HG02678 (cell line): ENCODE measurements around the gene NDUFA6.
"Not testable (repeated sequence)": the region's sequence is repeated elsewhere in the genome, so short reads cannot be mapped to it uniquely, and the experiment has no call there.

Experiments used
- ATAC-seq: cut with Tn5 transposase; IDR thresholded peaks from one replicate; pipeline ENCODE4 v1.9.1; 2021; ENCODE audit warnings: mild to moderate bottlenecking, moderate library complexity; ENCODE audit not compliant: unreplicated experiment

Gene NDUFA6

DNA sequence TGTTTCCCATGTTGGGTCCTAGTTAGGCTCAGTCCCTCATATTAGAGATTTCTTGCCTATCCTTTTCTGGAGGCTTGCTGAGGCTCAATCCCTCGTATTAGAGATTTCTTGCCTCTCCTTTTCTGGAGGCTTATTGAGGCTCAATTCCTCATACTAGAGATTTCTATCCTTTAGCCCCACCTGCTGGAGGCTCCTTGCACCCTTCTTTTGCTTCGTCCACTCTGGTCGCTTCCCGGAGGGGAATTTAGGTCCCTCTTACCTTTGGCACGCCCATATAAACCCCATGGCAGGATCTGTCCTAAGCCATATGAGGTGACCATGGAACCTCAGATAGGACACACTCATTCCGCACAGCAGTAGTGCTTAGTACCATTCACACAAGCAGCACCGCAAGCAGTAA lies 24.1 kb upstream of the NDUFA6 start:
- ATAC-seq: no peak

DNA sequence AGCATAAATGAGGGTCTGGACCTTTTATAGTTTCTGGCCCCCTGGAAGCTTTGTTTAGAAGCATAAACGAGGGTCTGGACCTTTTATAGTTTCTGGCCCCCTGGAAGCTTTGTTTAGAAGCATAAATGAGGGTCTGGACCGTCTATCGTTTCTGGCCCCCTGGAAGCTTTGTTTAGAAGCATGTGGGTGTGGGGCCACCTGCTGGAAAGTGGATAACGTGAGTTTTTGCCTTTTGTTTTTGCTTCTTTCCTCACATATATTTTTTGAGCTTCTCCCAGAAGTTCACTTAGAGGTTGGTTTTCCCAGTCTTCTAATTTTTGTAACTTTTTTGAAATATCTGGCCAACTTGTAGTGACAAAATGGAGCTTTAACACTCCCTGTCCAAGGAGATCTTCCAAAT lies 22.2 kb upstream of the NDUFA6 start:
- ATAC-seq: not testable (repeated sequence)

DNA sequence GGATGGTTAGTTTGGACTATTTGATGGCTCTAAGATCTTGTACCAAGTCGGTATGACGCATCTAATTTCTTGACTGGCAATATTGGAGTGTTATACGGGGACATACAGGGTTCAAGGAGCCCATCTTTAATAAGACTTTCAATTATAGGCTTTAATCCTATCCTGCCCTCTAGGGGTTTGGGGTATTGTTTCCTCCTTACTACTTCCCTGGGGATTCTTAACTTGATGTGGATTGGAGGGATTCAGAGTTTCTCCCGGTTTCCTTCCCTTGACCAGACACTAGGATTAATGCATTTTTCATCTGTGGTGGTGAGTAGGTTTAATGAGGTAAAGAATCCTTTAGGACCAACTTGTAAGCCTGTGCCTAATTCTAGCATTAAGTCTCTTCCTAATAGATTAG lies 21.2 kb upstream of the NDUFA6 start:
- ATAC-seq: no peak

DNA sequence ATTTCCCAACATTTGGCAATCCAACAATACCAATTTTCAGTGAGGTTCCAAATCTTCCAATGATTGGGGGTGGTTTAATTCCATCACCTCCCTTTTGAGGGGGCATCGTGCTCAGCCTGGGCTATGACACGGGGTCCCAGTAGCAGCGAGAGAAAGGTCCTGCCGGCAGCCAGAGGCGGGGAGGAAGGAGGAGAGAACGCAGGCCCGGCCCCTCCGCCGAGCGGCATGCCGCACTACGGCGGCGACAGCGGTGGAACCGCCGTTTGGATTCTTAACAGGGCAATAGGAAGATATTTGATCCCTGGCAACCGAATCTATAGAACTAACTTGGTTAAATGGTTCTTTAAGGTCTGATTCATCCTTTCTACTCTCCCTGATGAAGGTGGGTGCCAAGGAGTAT lies 18.3 kb upstream of the NDUFA6 start:
- ATAC-seq: no peak

DNA sequence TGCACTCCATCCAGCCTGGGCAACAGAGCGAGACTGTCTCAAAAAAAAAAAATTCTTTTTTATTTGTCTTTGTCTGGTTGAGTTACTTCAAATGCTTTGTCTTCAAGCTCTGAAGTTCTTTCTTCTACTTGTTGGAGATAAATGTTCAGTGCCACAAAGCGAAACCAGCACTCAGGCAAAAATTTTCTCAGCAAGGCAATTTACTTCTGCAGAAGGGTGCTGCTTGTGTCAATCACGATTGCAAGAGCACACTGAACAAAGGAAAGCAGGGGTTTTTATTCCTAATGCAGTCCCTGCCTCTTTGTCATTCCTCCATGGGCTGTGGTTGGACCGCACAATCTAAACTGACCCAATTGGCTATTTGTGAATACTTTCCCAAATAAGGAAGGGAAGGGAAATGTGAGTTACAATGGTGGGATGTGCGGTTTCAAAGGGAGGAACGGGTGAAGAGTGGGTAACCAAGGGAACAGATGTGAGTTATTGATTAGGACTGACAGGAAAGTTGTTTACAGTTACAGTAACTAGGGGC lies 13.8 kb upstream of the NDUFA6 start:
- ATAC-seq: not testable (repeated sequence)

DNA sequence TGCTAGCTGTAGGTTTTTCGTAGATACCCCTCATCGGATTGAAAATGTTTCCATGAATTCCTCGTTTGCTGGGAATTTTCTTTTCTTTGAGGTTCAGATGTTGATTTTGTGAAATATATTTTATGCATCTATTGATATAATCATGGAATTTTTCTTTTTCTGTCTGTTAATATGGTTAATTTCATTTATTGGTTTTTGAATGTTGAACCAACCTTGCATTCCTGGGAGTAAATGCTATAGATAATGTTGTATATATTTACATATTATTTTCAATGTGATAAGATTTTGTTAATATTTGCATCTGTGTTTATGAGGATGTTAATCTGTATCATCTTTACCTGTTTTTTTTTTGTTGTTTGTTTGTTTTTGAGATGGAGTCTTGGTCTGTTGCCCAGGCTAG lies 10.6 kb upstream of the NDUFA6 start:
- no peak for ATAC-seq

DNA sequence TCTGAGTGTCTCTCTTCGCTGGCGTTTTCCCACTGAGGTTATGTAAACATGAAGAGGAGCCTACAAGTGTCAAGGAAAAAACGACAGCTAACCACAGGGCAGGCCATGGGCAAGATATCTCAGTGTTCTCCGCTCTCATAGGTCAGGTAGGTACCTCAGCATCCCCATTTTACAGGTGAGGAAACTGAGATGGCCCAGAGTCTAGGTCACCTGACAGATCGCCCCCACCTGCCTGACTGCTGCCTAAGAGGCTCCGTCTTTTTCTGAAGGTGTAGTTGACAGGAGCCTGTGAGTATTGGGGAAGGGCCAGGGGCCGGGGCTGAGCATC lies 847 bp upstream of the NDUFA6 start:
- ATAC-seq: no peak

DNA sequence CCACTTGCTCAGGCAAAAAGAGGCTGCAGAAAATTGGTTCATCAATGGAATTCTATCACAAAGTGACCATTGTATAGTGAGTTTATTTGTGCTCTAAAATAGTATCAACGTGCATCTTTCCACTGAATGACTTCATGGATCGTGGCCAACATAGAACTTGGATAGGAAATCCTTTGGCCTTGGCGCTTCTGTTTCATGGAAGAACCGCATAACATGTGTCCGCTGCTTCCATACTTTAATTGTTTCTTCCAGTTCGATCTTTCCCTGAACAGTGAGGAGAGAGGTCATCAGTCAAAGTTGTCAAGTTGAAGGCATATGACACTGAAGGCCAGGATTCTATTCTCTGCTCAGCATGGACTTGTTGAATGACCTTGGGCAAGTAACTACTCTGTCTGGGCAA lies 4.5 kb downstream of the NDUFA6 start:
- no peak for ATAC-seq

DNA sequence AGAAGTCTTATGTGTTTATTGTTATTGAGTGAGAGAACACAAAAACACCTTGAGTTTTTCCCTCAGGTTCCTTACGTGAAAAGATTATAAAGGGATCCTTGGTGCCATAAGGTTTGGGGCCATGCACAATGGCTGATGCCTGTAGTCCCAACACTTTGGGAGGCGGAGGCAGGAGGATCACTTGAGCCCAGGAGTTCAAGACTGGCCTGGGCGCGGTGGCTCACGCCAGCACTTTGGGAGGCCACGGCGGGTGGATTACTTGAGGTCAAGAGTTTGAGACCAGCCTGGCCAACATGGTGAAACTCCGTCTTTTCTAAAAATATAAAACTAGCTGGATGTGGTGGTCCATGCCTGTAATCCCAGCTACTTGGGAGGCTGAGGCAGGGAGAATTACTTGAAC lies 5.7 kb downstream of the NDUFA6 start:
- no peak for ATAC-seq

DNA sequence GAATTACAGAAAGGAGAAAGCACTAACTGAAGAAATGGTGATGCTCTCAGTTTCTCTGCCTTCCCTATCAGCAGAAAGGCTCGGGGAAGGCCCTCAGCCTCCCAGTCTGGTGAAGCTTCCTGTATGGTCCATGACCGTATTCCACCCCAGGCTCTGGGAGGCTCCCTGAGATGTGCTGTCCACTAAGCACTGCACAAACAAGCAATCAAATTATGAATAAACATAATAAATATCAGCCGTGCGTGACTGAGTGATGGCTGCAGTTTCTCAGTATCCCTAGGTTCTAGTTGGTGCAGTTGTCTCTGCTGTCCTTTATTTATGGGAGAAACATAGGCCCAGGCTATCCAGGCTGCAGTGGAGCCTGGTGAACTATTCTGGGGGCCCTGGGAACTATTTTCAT lies 7.5 kb downstream of the NDUFA6 start:
- no peak for ATAC-seq

DNA sequence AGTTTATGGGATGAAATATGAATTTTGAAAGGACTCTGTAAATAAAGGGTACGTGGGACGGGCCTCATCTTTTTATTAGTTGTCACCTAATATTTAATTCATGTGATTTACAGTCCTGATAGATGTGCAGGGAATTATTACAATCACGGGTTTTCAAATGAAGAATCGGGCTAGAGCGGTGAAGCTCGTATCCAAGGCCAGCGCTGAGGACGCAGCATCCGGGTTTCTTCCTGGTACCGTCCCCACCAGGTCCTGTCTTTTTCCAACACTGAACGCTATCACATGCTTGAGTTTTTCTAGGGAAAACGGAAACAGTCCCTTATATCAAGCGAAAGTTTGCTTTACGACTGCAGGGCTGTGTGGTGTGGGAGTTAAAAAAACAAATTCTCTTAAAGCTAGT lies 10.3 kb downstream of the NDUFA6 start:
- no peak for ATAC-seq

DNA sequence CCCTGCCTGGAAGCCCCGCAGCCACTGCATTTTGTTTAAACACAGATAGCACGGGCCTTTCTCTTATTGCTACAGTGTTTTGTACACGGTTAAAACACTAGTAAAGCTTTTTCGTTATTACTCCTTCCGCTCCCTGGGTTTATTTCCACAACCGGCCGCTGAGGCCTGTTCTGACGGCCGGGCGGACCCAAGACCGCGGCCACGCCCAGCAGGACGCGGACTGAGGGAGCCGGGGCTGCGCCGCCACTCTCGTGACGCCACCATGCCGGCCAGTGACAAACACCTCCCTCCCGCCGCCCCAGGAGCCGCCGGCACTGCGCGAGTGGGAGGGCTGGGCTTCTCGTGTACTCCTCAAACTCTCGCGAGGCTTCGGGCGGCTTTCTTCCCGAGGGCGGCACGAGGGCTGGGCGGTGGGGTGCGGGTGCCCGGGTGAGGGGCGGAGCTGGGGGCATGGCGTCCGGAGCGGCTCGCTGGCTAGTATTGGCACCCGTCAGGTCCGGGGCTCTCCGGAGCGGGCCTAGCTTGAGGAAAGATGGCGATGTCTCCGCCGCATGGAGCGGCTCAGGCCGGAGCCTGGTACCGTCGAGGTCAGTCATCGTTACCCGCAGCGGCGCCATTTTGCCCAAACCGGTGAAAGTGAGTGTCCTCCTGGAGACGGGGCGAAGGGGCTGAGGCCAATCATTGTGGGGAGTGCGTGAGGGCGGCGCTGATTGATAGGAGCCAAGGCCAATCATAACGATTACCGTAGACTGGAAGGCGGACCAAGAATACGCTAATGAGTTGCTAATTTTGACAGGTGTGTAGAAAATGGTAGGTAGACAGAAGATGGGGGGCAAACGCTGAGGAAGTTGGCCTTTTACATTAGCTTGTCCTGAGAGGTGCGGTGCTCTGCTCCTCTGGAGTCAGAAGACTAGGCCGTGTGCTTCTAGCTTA lies 11.0 kb downstream of the NDUFA6 start, which contains the start of gene SMDT1:
SMDT1 (plus strand) TSS at position 382 of the 933 bp plus-strand sequence; CDS start at position 451, 69 bp downstream.
- peak; percentile 83 for ATAC-seq

DNA sequence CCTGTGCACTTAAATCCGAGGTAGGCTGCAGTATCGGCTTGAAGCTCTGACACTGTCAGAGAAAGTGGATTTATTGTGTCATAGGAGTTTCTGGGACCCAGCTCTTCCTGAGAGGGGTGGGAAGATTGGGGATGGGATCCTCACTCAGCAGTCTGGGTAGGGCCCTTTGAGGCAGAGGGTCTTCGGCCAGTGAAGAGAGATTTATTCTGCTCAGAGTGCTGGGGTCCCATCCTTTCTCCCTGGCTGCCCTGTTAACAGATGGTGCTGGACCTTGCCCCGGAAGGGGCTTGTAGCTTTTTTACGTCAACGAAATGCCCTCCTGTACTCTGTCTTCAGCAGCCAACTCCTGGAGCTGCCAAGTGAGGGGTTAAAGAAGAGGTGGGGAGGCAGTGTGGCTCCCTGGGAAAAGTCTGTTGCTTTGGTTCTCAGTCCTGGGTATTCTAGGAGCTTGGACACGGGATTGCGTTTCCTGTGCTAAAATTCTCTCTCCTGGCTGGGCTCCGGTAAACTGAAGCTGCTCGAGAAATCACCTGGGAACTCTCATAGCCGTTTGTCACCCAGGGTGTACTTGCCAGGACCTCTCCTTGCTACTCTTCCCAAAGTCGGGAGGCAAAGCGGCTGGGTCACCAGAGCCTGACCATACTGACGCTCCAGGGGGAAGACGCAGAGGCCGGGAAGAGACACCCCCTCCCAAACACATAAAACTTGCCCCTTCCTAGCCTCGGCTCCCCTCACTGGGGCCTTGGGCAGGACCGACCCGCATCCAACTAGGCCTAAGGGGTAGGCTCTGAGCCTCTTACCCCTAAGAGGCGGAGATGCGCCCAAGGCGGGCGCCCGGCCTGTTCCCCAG lies 11.9 kb downstream of the NDUFA6 start:
- ATAC-seq: no peak

DNA sequence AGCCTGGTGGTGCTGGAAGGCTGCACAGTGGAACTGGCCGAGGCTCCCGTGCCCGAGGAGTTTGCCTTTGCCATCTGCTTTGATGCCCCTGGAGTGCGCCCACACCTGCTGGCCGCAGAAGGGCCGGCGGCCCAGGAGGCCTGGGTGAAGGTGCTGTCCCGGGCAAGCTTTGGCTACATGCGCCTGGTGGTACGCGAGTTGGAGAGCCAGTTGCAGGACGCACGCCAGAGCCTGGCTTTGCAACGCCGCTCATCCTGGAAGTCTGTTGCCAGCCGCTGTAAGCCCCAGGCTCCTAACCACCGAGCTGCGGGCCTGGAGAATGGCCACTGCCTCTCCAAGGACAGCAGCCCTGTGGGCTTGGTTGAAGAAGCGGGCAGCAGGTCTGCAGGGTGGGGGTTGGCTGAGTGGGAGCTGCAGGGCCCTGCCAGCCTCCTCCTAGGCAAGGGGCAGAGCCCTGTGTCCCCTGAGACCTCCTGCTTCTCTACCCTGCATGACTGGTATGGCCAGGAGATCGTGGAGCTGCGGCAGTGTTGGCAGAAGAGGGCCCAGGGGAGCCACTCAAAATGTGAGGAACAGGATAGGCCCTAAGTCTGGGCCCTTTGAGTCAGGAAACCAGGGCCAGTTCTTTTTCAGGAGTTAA lies 13.0 kb downstream of the NDUFA6 start:
- ATAC-seq: no peak

DNA sequence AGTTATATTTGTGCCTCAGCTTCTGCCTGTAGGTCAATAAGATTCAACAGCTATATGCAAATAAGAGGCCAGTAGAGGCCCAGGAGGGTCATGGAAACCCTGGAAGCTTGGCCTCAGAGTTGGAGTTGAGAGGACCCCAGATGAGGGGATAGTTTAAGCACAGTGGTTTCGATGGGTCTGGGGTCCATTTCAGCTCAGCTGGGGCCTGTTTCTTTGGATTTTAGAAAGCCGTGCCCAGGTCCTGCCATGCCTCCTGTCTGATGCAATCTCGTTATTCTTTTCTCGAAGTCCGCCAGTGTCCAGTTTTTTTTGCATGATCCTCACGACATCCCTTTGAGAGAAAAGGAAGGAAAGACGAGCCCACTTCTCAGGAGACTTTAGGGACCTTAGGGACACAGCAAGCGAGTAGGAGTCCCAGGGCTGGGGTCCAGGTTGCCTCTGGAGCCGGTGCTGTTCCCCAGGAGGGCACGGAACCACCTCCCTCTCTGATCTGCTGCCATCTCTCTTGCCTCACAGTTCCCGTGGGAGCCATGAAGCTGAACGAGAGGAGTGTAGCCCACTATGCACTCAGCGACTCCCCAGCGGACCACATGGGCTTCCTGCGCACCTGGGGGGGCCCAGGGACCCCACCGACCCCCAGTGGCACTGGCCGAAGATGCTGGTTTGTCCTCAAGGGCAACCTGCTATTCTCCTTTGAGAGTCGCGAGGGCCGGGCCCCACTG lies 13.6 kb downstream of the NDUFA6 start:
- ATAC-seq: no peak

DNA sequence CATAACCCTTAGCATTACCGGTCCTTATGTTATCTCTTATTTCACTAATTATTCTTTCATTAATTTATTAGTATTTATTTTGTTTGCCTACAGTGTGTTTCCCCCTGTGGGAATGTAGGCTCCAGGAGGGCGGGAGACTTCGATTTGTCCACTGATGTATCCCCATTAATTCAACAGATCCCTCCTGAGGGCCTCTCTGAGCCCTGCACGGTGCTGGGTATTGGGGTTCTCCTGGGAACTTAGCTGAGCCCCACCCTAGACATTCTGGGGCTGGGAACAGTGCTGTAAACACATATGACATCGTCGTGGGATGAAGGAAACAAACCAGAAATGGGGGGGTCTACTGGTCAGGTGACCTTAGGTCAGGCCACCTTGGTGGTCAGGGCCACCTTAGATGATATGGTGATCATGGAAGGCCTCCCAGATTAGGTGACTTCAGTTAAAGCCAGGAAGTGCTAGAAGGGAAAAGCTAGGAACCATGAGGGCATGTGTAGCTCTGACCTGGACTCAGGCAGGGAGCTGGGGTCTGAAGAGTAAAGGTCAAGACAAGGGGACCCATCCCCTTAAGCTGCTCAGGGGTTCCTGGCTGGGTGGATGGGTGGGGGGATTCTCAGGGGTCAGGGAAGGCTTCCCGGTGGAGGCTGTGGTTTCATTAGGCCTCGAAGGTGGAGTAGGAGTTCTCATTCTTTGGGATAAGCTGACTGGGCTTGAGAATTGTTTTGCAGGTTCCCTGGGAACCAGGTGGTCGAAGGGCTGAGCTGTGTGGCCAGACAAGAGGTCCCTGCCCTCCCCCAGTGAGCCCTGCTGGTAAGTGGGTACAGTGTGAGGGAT lies 15.5 kb downstream of the NDUFA6 start:
- no peak for ATAC-seq

DNA sequence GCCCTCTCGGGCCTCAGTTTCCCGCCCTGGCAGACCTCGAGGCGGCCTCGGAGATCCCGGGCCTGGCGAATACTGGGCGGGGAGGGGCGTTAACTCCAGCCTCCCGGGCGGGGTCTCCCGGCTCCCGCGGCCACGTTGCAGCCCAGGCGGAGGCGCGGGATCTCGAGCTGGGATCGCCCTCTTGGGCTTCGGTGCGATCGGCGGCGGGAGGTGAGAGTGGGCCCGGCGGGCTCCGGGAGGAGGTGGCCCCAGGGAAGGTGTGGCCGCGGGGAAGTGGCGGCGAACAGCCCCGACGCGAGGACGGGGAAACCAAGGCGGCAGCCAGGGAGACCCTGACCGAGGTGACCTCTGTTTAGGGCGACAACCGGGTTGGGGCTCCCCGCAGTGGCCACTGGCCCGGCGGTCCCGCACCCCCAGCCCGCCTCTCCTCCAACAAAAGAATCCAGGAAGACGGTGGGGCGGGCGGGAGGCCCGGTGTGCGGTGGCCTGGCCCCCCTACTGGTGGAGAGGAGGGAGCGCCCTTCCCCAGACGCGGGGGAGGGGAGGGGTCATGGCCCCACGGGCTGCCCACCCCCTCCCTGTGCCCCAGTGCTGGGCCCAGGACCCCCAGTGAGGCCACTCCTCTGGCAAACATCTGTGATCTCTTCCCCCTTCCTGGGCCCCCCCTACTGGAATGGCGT lies 16.3 kb downstream of the NDUFA6 start, which contains the start of gene PHETA2:
PHETA2 (plus strand) TSS at position 117 of the 680 bp plus-strand sequence. CDS start 3,046 bp downstream, outside the sequence.
- no peak for ATAC-seq

DNA sequence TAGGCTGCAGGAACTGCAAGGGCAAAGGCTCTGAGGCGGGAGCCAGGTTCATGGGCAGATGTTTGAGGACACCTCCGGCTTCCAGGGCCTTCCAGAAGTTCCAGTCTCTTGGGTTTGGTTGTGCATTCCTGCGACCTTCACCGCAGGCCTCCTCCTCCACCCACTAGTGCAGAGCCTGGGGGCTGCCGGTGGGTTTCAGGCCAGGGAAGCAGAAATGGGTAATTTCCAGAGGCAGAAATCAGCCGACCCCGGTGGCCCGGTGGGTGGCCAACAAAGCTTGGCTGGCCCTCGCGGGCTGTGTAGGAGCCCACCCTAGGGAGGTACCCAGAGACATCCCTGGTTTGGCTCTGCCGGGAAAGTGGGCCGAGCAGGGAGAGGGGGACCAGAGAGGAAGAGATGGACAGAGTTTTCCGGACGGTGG lies 16.9 kb downstream of the NDUFA6 start:
- ATAC-seq: no peak
